IMR-90 (cell line): Measurements from ENCODE around the gene CCNC. TPM values are rescaled to one million over a fixed set of nuclear protein-coding genes. Genes with fewer than 3 reads are reported as not detected.

Experiments
- CTCF ChIP-seq: conservative IDR thresholded peaks from 2 replicates; pipeline ENCODE4 v1.5.1; 2012; ENCODE audit warnings: mild to moderate bottlenecking, low read depth, low read length, improper control_type of control experiment
- FOS ChIP-seq: fragments of 150-350 bp; IDR thresholded peaks from 2 replicates; pipeline ENCODE4 v1.6.1; 2016; ENCODE audit warnings: low read depth, low read length
- MAFK ChIP-seq: IDR thresholded peaks from 2 replicates; pipeline ENCODE4 v1.6.1; 2012; ENCODE audit warnings: low read depth, low read length, improper control_type of control experiment
- MXI1 ChIP-seq: IDR thresholded peaks from 2 replicates; pipeline ENCODE4 v1.6.1; 2012; ENCODE audit warnings: low read depth, mild to moderate bottlenecking, low read length, moderate library complexity, borderline replicate concordance
- USF2 ChIP-seq: fragments of 150-350 bp; IDR thresholded peaks from 2 replicates; pipeline ENCODE4 v1.6.1; 2017; ENCODE audit warnings: mild to moderate bottlenecking, antibody characterized with exemption, low read length, low read depth
- polyA plus RNA-seq, 3 experiments: library from polyadenylated mRNA; depleted of rRNA; stranded (reverse); fragments of >200 nt; gene quantifications; 2 replicates each; pipeline ENCODE4 v1.2.3, GENCODE V29; 2012; ENCODE audit warnings: low replicate concordance in 1 of 3
- total RNA-seq: library from RNA; depleted of rRNA; stranded (reverse); fragments of >200 nt; gene quantifications from 2 replicates; pipeline ENCODE4 v1.2.3, GENCODE V29; 2012

CCNC gene
- total and polyA plus RNA-seq, 2 of the 4 experiments (the other 2 are of a cell fraction), result 30.1 to 95.7 TPM

- TF ChIP-seq CTCF (no peak), MXI1 (no peak), USF2 (no peak), MAFK (no peak), FOS (no peak)
Measured at GRCh38 chr6:99606656-99607415, 38.4 kb upstream of the CCNC start, which contains the start of gene PRDM13 (continued).
